Activated CD4-positive, alpha-beta memory T cell treated with anti-CD3 and anti-CD28 coated beads, Interleukin-2, amount 10 ng/mL, durations not matched to agents 7 days and 5 days (primary cell): ENCODE results near the gene GGTLC2. TPM values are rescaled to one million over a fixed set of nuclear protein-coding genes. Genes with fewer than 3 reads are reported as not detected.
A peak's percentile ranks its signal among the peaks of the same experiment; 100 is the strongest.
"Not testable (repeated sequence)": the region's sequence is repeated elsewhere in the genome, so short reads cannot be mapped to it uniquely, and the experiment has no call there.

Experiments
- CTCF ChIA-PET: fragments of 350-600 bp; sonication (Branson Sonifier 250); formaldehyde crosslinking; loops from one replicate; lab custom pipeline; 2021; ENCODE audit warnings: antibody characterized with exemption, inconsistent platforms; lab: Charles Lee
- POLR2A ChIA-PET: fragments of 350-600 bp; sonication (Branson Sonifier 250); formaldehyde crosslinking; loops from one replicate; lab custom pipeline; 2021; ENCODE audit warnings: antibody characterized with exemption; lab: Charles Lee
- DNase-seq: peaks from one replicate; pipeline ENCODE4 v3.0.0-alpha.2; 2020
- H3K27ac Mint-ChIP-seq: one replicate; pipeline ENCODE4 v1.8.0; 2021; ENCODE audit warnings: mild to moderate bottlenecking, mixed read lengths
- H3K27me3 Mint-ChIP-seq: one replicate; pipeline ENCODE4 v1.8.0; 2021; ENCODE audit warnings: mixed read lengths
- H3K36me3 Mint-ChIP-seq: one replicate; pipeline ENCODE4 v1.8.0; 2021; ENCODE audit warnings: low read depth, mixed read lengths
- H3K4me1 Mint-ChIP-seq: one replicate; pipeline ENCODE4 v1.8.0; 2021; ENCODE audit warnings: mixed read lengths
- H3K4me3 Mint-ChIP-seq: one replicate; pipeline ENCODE4 v1.8.0; 2021; ENCODE audit warnings: mild to moderate bottlenecking, mixed read lengths
- H3K9me3 Mint-ChIP-seq: one replicate; pipeline ENCODE4 v1.8.0; 2021; ENCODE audit warnings: mixed read lengths
- total RNA-seq, 2 experiments: library from RNA; stranded (reverse); gene quantifications; one replicate each; pipeline ENCODE4 v1.2.3, GENCODE V29; 2021

GGTLC2 gene
- total RNA-seq, 2 experiments from 2014 or later: not detected

- ChIA-PET CTCF (interaction anchor here (1.4 to 1.5 kb wide), 2 partner anchors 26 to 30 kb away, joined by 3 to 7 read pairs; no protein-coding TSS in a partner anchor), POLR2A (no interaction called here)
- Mint-ChIP-seq H3K27me3 (peaks cover 1% of the 10 kb centered on the region), H3K4me3 (no peak overlapping the region), H3K36me3 (no peaks in the 10 kb centered on the region), H3K9me3 (no peaks in the 10 kb centered on the region), H3K4me1 (peaks cover 12% of the 10 kb centered on the region), H3K27ac (no peak overlapping the region)
- DNase-seq: no peak
Observed at GRCh38 chr22:22616636-22617035, 27.8 kb upstream of the GGTLC2 start.

- Mint-ChIP-seq H3K27ac (no peak overlapping the region), H3K36me3 (no peaks in the 10 kb centered on the region), H3K4me1 (peaks cover 12% of the 10 kb centered on the region), H3K27me3 (peaks cover 1% of the 10 kb centered on the region), H3K4me3 (no peak overlapping the region), H3K9me3 (no peaks in the 10 kb centered on the region)
- DNase-seq: no peak
- CTCF ChIA-PET: no interaction called here
- POLR2A ChIA-PET: interaction anchor here (1.3 kb wide), 1 partner anchor 66 kb away, joined by 3 read pairs; no protein-coding TSS in a partner anchor
Observed at GRCh38 chr22:22618448-22618847, 26.0 kb upstream of the GGTLC2 start.

- CTCF ChIA-PET: no interaction called here
- POLR2A ChIA-PET: interaction anchor here (1.3 kb wide), 1 partner anchor 66 kb away, joined by 3 read pairs; no protein-coding TSS in a partner anchor
Observed at GRCh38 chr22:22618923-22619322, 25.5 kb upstream of the GGTLC2 start.

GRCh38 chr22:22619765-22620414 is 24.5 kb upstream of the GGTLC2 start:
- peaks cover 12% of the 10 kb centered on the region for H3K4me1 Mint-ChIP-seq
- no peak overlapping the region for H3K27ac Mint-ChIP-seq
- peaks cover 1% of the 10 kb centered on the region for H3K27me3 Mint-ChIP-seq
- CTCF ChIA-PET: no interaction called here
- POLR2A ChIA-PET: no interaction called here
- H3K4me3 Mint-ChIP-seq: no peak overlapping the region
- H3K9me3 Mint-ChIP-seq: peaks cover 3% of the 10 kb centered on the region
- no peaks in the 10 kb centered on the region for H3K36me3 Mint-ChIP-seq
- DNase-seq: no peak

More at GRCh38 chr22:22618923-22619322, 25.5 kb upstream of the GGTLC2 start:
- DNase-seq: no peak
- no peaks in the 10 kb centered on the region for H3K36me3 Mint-ChIP-seq
- H3K4me3 Mint-ChIP-seq: no peak overlapping the region
- no peak overlapping the region for H3K27ac Mint-ChIP-seq
- peaks cover 12% of the 10 kb centered on the region for H3K4me1 Mint-ChIP-seq
- peaks cover 1% of the 10 kb centered on the region for H3K27me3 Mint-ChIP-seq
- H3K9me3 Mint-ChIP-seq: no peaks in the 10 kb centered on the region

- H3K36me3 Mint-ChIP-seq, H3K9me3 Mint-ChIP-seq, CTCF ChIA-PET, H3K27ac Mint-ChIP-seq, H3K27me3 Mint-ChIP-seq, H3K4me1 Mint-ChIP-seq, DNase-seq, POLR2A ChIA-PET, H3K4me3 Mint-ChIP-seq: not testable (repeated sequence)
Observed at GRCh38 chr22:22628546-22629495, 15.6 kb upstream of the GGTLC2 start.

GRCh38 chr22:22631223-22631652 is 13.2 kb upstream of the GGTLC2 start:
- POLR2A ChIA-PET, H3K4me1 Mint-ChIP-seq, CTCF ChIA-PET, H3K27ac Mint-ChIP-seq, H3K36me3 Mint-ChIP-seq, H3K27me3 Mint-ChIP-seq, H3K4me3 Mint-ChIP-seq, H3K9me3 Mint-ChIP-seq, DNase-seq: not testable (repeated sequence)

DNA sequence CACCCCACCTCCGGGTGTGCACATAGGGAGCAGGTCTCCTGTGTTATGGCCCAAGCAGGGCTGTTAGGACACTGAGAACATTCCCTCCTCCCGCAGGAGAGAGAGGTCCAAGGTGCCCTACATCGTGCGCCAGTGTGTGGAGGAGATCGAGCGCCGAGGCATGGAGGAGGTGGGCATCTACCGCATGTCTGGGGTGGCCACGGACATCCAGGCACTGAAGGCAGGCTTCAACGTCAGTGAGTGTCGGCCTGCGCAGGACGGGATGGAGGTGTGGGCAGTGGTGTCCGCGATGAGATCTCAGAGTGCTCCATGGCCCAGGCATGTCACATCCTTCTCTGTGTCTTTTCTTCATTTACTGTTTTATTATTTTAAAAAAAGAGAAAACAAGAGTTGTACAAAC is 12.2 kb upstream of the GGTLC2 start:
- H3K4me1 Mint-ChIP-seq, H3K27me3 Mint-ChIP-seq, H3K36me3 Mint-ChIP-seq, CTCF ChIA-PET, H3K9me3 Mint-ChIP-seq, H3K27ac Mint-ChIP-seq, H3K4me3 Mint-ChIP-seq, POLR2A ChIA-PET, DNase-seq: not testable (repeated sequence)

GRCh38 chr22:22633533-22633932 is 10.9 kb upstream of the GGTLC2 start:
- H3K4me1 Mint-ChIP-seq, POLR2A ChIA-PET, H3K36me3 Mint-ChIP-seq, H3K27ac Mint-ChIP-seq, H3K9me3 Mint-ChIP-seq, H3K4me3 Mint-ChIP-seq, DNase-seq, H3K27me3 Mint-ChIP-seq, CTCF ChIA-PET: not testable (repeated sequence)

DNA sequence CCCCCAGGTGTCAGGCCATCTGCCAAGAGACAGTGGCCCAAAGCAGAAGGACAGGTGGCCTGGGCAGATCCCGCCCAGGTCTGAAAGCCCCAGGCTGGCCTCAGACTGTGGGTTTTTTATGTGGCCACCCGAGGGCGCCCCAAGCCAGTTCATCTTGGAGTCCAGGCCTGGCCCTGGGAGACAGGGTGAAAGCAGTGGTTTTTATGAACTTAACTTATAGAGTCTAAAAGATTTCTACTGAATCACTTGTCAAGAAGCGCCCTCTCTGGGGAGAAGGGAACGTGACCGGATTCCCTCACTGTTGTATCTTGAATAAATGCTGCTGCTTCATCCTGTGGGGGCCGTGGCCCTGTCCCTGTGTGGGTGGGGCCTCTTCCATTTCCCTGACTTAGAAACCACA is 8.2 kb upstream of the GGTLC2 start:
- H3K4me3 Mint-ChIP-seq, H3K27ac Mint-ChIP-seq, H3K4me1 Mint-ChIP-seq, H3K27me3 Mint-ChIP-seq, H3K36me3 Mint-ChIP-seq, H3K9me3 Mint-ChIP-seq, CTCF ChIA-PET, POLR2A ChIA-PET: not testable (repeated sequence)
- peak; percentile 30 for DNase-seq

GRCh38 chr22:22638313-22638712 is 6.1 kb upstream of the GGTLC2 start:
- CTCF ChIA-PET: not testable (repeated sequence)

GRCh38 chr22:22642255-22642654 is 2.2 kb upstream of the GGTLC2 start:
- H3K27ac Mint-ChIP-seq, DNase-seq, H3K36me3 Mint-ChIP-seq, POLR2A ChIA-PET, H3K27me3 Mint-ChIP-seq, H3K4me3 Mint-ChIP-seq, CTCF ChIA-PET, H3K9me3 Mint-ChIP-seq, H3K4me1 Mint-ChIP-seq: not testable (repeated sequence)

More at GRCh38 chr22:22638313-22638712, 6.1 kb upstream of the GGTLC2 start:
- H3K27me3 Mint-ChIP-seq, H3K27ac Mint-ChIP-seq, POLR2A ChIA-PET, DNase-seq, H3K4me1 Mint-ChIP-seq, H3K4me3 Mint-ChIP-seq, H3K9me3 Mint-ChIP-seq, H3K36me3 Mint-ChIP-seq: not testable (repeated sequence)

- H3K9me3 Mint-ChIP-seq, POLR2A ChIA-PET, DNase-seq, H3K27ac Mint-ChIP-seq, H3K4me1 Mint-ChIP-seq, H3K36me3 Mint-ChIP-seq, H3K27me3 Mint-ChIP-seq, H3K4me3 Mint-ChIP-seq, CTCF ChIA-PET: not testable (repeated sequence)
Observed at GRCh38 chr22:22645969-22646368, 1.6 kb downstream of the GGTLC2 start.

GRCh38 chr22:22647952-22648351 is 3.5 kb downstream of the GGTLC2 start:
- CTCF ChIA-PET, H3K27me3 Mint-ChIP-seq, H3K36me3 Mint-ChIP-seq, H3K27ac Mint-ChIP-seq, H3K4me3 Mint-ChIP-seq, POLR2A ChIA-PET, DNase-seq, H3K4me1 Mint-ChIP-seq, H3K9me3 Mint-ChIP-seq: not testable (repeated sequence)
